ENCODE measurements around the gene RPS26.
"Not testable (repeated sequence)": the region's sequence is repeated elsewhere in the genome, so short reads cannot be mapped to it uniquely, and the experiment has no call there.

Gene RPS26

DNA sequence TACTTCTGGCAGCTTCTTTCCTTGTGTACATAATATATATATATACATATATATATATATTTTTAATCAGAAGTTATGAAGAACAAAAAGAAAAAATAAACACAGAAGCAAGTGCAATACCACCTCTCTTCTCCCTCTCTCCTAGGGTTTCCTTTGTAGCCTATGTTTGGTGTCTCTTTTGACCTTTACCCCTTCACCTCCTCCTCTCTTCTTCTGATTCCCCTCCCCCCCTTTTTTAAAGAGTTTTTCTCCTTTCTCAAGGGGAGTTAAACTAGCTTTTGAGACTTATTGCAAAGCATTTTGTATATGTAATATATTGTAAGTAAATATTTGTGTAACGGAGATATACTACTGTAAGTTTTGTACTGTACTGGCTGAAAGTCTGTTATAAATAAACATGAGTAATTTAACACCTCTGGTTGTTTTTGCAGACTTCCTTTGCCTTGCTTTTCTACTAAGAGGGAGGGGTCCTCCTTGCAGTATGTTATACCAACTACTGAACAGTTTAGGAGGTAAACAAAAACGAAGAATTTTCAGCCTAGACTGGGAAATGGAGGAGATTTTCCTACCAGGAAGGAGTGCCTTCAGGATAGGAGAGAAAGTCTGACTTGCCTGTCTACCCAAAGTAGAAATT is 3.6 kb upstream of the RPS26 start:
- no peak overlapping the region for H3K4me3 ChIP-seq (ENCODE audit: low read length)
- TF ChIP-seq ZNF274 (IDR thresholded peaks at IDR 0.05; ENCODE audit: low read depth, low read length) = no peak

DNA sequence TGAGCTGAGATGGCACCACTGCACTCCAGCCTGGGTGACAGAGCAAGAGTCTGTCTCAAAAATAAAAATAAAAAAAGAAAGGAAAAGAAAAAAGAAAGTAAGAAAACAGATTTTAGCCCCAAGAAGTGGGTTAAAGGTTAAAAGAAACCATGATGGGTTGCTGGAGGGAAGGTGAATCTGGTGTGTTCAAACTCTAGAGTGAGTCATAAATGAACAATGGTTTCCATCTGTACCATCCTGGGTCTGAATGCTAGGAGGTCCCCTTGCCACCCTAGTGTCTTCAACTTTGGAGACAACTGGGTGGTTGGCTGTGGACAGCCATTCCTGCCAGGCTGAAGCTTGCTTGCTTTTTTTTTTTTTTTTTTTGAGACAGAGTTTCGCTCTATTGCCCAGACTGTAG is 1.6 kb upstream of the RPS26 start:
- H3K4me3 ChIP-seq (ENCODE audit: low read length) = no peak overlapping the region
- no peak for TF ChIP-seq ZNF274 (IDR thresholded peaks at IDR 0.05; ENCODE audit: low read depth, low read length)

DNA sequence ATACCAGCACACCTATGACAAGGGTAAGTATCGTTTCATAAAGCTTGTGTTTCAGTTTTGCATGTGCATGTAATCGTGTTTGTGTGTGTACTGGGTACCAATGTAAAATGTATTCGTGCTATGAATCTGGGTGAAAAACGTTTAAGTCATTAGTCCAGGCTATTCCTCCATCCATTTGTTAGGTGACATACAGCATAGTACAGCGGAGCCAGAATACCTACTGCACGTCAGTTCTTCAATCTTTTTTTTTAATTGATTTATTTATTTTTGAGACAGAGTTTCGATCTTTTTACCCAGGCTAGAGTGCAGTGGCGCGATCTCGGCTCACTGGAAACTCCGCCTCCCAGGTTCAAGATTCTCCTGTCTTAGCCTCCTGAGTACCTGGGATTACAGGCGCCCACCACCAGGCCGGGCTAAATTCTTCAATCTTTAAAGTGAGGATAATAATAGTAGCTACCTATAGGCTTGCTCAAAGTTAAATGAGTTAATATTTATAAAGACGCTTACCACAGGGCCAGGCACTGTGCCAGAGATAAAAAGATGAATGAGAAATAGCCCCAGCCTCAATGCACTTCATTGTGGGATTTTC is 661 bp upstream of the RPS26 start:
- TF ChIP-seq ZNF274 (IDR thresholded peaks at IDR 0.05; ENCODE audit: low read depth, low read length) = no peak
- peak overlapping the region; percentile 61 for H3K4me3 ChIP-seq (ENCODE audit: low read length)

DNA sequence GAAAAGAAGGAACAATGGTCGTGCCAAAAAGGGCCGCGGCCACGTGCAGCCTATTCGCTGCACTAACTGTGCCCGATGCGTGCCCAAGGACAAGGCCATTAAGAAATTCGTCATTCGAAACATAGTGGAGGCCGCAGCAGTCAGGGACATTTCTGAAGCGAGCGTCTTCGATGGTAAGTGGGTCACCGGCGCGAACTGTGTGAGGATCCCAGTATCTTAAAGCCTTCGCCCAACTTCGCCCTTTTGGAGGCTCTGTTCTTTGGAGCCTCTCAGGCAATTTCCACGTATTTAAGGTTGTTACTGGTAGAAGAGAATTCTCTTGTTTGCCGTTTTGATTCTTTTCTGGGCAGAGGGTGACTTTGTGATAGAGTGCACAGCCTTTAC is 704 bp downstream of the RPS26 start:
- peak overlapping the region; percentile 68 for H3K4me3 ChIP-seq (ENCODE audit: low read length)

DNA sequence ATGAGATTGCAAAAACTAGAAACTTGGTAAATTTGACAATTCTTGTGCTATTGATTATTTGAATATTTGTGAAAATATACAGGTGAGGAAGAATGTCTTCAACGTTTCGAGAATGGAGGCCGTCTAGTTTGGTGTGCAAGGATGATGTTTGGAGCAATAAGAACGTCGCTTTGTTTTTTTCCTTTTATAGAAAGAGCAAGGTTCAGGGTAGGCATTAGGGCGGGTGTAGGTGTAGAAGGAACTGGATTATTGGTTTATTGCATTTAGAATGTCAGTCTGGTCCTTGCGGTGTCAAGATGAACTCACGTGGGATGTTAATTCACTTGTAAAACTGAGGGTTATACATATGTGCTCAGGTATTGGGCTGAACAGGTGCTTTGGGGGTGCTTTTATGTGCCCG is 1.1 kb downstream of the RPS26 start:
- no peak for TF ChIP-seq ZNF274 (IDR thresholded peaks at IDR 0.05; ENCODE audit: low read depth, low read length)

DNA sequence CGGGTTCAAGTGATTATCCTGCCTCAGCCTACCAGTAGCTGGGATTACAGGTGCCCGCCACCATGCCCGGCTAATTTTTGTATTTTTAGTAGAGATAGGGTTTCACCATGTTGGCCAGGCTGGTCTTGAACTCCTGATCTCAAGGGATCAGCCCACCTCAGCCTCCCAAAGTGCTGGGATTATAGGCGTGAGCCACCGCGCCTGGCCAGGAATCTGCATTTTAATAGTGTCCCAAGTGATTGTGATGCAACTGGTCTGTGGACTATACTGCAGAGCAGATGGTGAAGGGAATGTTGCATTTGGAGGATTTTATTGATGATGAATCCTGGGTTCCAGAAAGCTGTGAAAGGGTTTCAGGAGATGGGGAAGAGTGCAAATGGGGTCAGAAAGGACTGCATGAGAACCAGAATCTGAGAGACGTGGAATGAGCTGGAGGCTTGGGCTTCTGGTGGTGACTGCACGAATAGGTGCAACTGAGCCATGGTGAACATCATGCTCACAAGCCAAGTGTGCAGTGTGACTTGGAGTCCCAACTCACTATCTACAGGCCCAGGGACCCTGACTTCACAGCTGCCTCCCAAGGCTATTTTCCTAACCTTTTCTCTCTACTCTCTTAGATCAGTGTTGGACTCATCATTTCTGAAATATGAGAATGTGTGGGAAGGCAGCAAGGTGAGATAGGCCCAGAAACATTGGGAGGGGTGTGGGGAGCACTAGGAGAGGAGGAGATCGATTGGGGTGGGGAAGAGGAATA is 4.5 kb downstream of the RPS26 start:
- no peak for TF ChIP-seq ZNF274 (IDR thresholded peaks at IDR 0.05; ENCODE audit: low read depth, low read length)
- H3K4me3 ChIP-seq (ENCODE audit: low read length) = no peak overlapping the region

More for the DNA sequence above, 1.1 kb downstream of the RPS26 start:
- peak overlapping the region; percentile 68 for H3K4me3 ChIP-seq (ENCODE audit: low read length)

DNA sequence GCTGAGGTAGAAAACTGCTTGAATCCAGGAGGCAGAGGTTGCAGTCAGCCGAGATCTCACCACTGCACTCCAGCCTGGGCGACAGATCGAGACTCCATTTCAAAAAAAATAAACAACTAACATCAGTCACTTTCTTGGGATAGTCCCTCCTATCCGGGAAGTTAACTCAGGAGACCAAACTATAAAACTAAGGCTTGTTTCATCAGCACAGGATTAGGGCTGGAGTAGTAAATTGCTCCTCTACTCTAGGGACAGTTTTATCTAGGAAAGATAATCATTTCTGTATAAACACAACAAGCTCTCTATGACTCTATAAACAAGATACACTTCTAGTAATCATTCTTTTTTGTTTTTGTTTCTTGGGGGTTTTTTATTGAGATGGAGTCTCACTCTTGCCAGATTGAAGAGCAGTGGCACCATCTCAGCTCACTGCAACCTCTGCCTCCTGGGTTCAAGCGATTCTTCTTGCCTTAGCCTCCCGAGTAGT is 11.7 kb downstream of the RPS26 start:
- no peak overlapping the region for H3K4me3 ChIP-seq (ENCODE audit: low read length)
- no peak for TF ChIP-seq ZNF274 (IDR thresholded peaks at IDR 0.05; ENCODE audit: low read depth, low read length)

DNA sequence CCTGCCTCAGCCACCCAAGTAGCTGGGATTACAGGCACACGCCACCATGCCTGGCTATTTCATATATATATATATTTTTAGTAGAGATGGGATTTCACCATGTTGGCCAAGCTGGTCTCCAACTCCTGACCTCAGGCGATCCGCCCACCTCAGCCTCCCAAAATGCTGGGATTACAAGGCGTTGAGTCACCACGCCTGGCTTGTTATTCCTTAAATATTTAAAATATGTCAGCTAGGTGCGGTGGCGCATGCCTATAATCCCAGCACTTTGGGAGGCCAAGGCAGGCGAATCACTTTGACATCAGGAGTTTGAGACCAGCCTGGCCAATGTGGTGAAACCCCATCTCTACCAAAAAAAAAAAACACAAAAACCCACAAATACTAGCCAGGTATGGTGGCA is 18.2 kb downstream of the RPS26 start:
- not testable (repeated sequence) for H3K4me3 ChIP-seq (ENCODE audit: low read length)

DNA sequence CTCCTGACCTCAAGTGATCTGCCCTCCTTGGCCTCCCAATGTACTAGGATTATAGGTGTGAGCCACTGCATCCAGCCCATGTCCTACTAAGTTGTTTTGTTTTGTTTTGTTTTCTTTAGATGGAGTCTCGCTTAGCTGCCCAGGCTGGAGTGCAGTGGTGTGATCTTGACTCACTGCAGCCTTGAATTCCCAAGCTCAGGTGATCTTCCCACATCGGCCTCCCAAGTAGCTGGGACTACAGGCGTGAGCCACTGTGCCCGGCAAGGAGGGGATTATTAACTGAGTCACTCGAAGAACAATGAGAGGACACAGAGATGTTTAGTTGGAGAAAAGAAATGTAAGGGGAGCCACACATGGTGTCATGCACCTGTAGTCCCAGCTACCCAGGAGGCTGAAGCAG is 20.3 kb downstream of the RPS26 start:
- TF ChIP-seq ZNF274 (IDR thresholded peaks at IDR 0.05; ENCODE audit: low read depth, low read length) = no peak

DNA sequence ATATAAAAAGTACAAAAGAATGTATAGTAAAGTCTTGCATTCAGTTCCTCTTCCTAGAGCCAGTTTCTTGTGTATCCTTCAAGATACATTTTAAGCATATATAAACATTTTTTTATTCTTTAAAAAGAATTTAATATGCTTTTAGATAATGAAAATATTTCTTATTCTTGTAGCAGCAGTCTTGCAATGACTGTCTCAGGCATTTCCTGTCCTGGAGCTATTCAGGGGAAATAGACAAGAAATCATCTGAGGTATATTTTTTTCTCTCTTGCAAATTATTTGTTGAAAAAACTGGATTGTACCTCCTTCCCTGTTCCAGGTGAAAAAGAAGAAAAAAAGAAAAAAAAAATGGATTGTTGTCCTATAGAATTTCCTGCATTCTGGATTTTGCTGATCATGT is 21.3 kb downstream of the RPS26 start:
- no peak overlapping the region for H3K4me3 ChIP-seq (ENCODE audit: low read length)
- no peak for TF ChIP-seq ZNF274 (IDR thresholded peaks at IDR 0.05; ENCODE audit: low read depth, low read length)

More for the DNA sequence above, 20.3 kb downstream of the RPS26 start:
- no peak overlapping the region for H3K4me3 ChIP-seq (ENCODE audit: low read length)

DNA sequence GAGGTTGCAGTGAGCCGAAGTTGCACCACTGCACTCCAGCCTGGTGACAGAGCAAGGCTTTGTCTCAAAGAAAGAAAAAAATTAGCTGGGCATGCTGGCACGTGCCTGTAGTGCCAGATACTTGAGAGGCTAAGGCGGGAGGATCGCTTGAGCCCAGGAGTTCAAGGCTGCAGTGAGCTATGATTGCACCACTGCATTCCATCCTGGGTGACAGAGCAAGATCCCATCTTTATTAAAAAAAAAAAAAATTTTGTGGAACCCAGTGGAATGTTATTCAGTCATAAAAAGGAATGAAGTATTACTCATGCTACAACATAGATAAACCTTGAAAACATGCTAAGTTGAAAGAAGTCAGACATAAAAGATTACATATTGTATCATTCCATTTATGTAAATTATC is 29.9 kb downstream of the RPS26 start:
- no peak for TF ChIP-seq ZNF274 (IDR thresholded peaks at IDR 0.05; ENCODE audit: low read depth, low read length)
- H3K4me3 ChIP-seq (ENCODE audit: low read length) = no peak overlapping the region

DNA sequence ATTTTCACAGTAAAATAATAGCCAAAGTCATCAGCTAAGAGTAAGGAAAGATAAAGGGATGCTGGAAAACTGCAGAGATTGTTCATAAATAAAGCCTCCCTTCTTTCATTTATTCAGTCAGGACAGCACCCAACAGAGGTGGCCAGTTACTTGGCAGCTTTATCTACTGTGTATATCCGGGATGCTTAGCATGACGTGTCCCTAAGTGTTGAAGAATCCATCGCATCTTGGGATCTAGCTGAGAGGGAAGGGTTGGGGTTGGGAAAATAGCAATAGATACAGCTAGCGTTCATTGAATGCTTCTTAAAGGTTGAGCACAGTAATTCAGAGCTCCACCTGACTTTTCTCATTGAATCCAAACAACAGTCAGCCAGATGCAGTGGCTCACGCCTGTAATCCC is 32.7 kb downstream of the RPS26 start:
- TF ChIP-seq ZNF274 (IDR thresholded peaks at IDR 0.05; ENCODE audit: low read depth, low read length) = no peak
- no peak overlapping the region for H3K4me3 ChIP-seq (ENCODE audit: low read length)

DNA sequence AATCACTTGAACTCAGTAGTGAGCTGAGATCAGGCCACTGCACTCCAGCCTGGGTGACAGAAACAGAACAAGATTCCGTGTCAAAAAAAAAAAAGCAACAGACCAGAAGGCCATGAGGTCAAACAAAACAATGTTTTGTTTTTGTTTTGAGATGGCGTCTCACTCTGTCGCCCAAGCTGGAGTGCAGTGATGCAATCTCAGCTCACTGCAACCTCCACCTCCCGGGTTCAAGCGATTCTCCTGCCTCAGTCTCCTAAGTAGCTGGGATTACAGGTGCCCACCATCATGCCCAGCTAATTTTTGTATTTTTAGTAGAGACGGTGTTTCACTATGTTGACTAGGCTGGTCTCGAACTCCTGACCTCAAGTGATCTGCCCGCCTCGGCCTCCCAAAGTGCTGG is 36.2 kb downstream of the RPS26 start:
- H3K4me3 ChIP-seq (ENCODE audit: low read length) = not testable (repeated sequence)

DNA sequence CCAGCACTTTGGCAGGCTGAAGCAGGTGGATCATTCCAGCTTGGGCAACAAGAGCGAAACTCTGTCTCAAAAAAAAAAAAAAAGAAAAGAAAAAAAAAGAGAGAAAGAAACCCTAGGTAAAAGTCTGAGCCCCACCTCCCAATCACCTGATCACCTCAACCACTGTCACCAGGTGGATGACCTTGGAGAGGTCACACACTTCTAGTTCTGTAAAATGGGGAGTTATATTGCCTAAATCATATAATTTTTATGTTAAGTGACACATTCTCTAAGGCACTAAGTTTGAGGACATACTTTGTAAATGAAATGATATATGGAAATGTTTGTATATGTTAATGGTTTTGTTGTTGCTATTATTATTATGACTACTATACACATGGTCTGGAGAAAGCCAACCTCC is 36.7 kb downstream of the RPS26 start:
- H3K4me3 ChIP-seq (ENCODE audit: low read length) = no peak overlapping the region

More for the DNA sequence above, 36.7 kb downstream of the RPS26 start:
- no peak for TF ChIP-seq ZNF274 (IDR thresholded peaks at IDR 0.05; ENCODE audit: low read depth, low read length)

Measured in GM08714 (cell line).